Thymus (tissue), 11 donors: ENCODE data around the gene CSTF3. TPM values are rescaled to one million over a fixed set of nuclear protein-coding genes. Genes with fewer than 3 reads are reported as not detected.
"Not testable (repeated sequence)": the region's sequence is repeated elsewhere in the genome, so short reads cannot be mapped to it uniquely, and the experiment has no call there.

Experiments used
- DNase-seq, 9 donors: peaks; one replicate each; pipeline ENCODE4 v3.0.0-alpha.2; 2013; ENCODE audit warnings: low spot score in 9 of 9, low read depth in 6 of 9, missing footprints in 1 of 9
- H3K27ac ChIP-seq, 2 donors: one replicate each; pipeline ENCODE4 v1.5.1; 2013; ENCODE audit warnings: control low read depth in 1 of 2, low read depth in 1 of 2, low read length in 1 of 2, mild to moderate bottlenecking in 1 of 2, moderate library complexity in 1 of 2
- H3K27me3 ChIP-seq, 2 donors: one replicate each; pipeline ENCODE4 v1.5.1; 2013; ENCODE audit warnings: low read length in 1 of 2; ENCODE audit not compliant: control insufficient read depth in 2 of 2, insufficient read depth in 1 of 2
- H3K36me3 ChIP-seq, 2 donors: one replicate each; pipeline ENCODE4 v1.5.1; 2013; ENCODE audit warnings: low read length in 1 of 2, mild to moderate bottlenecking in 1 of 2, moderate library complexity in 1 of 2; ENCODE audit not compliant: control insufficient read depth in 2 of 2, insufficient read depth in 2 of 2
- H3K4me1 ChIP-seq, 2 donors: one replicate each; pipeline ENCODE4 v1.5.1; 2013; ENCODE audit warnings: low read length in 2 of 2; ENCODE audit not compliant: control insufficient read depth in 2 of 2, insufficient read depth in 2 of 2
- H3K4me3 ChIP-seq, 2 donors: one replicate each; pipeline ENCODE4 v1.5.1; 2013; ENCODE audit warnings: low read length in 2 of 2, control low read depth in 1 of 2, mild to moderate bottlenecking in 1 of 2
- H3K9me3 ChIP-seq, 2 donors: one replicate each; pipeline ENCODE4 v1.5.1; 2013; ENCODE audit warnings: low read length in 1 of 2, mild to moderate bottlenecking in 1 of 2; ENCODE audit not compliant: control insufficient read depth in 2 of 2, insufficient read depth in 1 of 2
- WGBS: extraction: QIAGEN DNeasy Blood & Tissue Kit; methylation state at CpG from one replicate; pipeline ENCODE4 v1.1.7; 2013; 5-methylcytosine and 5-hydroxymethylcytosine counted together
- polyA plus RNA-seq: library from polyadenylated mRNA; stranded (reverse); fragments of 200-250 nt; gene quantifications from one replicate; pipeline ENCODE4 v1.2.3, GENCODE V29; 2013
- total RNA-seq: library from RNA; stranded (reverse); fragments of 120-200 nt; gene quantifications from one replicate; pipeline ENCODE4 v1.2.4, GENCODE V29; 2013
- donor health status: healthy.

CSTF3 gene
- total and polyA plus RNA-seq, 2 donors = 23.3 to 46.1 TPM

DNA sequence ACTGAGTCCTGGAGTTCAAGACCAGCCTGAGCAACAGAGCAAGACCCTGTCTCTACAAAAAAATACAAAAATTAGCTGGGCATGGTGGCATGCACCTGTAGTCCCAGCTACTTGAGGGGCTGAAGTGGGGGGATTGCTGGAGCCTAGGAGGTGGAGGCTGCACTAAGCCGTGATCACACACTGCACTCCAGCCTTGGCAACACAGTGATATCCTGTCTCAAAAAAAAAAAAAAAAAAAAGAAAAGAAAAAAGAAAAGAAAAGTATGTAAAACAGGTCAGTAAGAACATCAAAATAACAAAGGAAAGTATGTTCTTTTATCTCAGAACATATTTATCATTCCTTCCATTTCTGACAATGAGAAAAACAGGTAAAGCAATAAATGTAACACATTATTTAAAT, 38.6 kb downstream of the CSTF3 start:
- not testable (repeated sequence) for H3K4me3 ChIP-seq, DNase-seq, H3K4me1 ChIP-seq, H3K9me3 ChIP-seq, H3K27me3 ChIP-seq, H3K27ac ChIP-seq, H3K36me3 ChIP-seq
- 100% methylated on average over 1 of the region's 1 CpG for WGBS

GRCh38 chr11:33116535-33116934, 44.7 kb downstream of the CSTF3 start:
- Histone ChIP-seq H3K4me3 (no peak overlapping the region), H3K27ac (no peak overlapping the region), H3K4me1 (no peaks in the 10 kb centered on the region), H3K27me3 (no peaks in the 10 kb centered on the region), H3K9me3 (no peaks in the 10 kb centered on the region), H3K36me3 (no peaks in the 10 kb centered on the region)
- DNase-seq = no peak

- H3K4me1 ChIP-seq = no peaks in the 10 kb centered on the region
- no peak overlapping the region for H3K4me3 ChIP-seq
- H3K36me3 ChIP-seq = peaks cover 0 to 6% of the 10 kb centered on the region in 2 donors
- H3K27me3 ChIP-seq = no peaks in the 10 kb centered on the region
- 91% methylated on average over 1 of the region's 1 CpG for WGBS
- no peak overlapping the region for H3K27ac ChIP-seq
- peak in 1 of 9 donors; percentile 3 for DNase-seq
- no peaks in the 10 kb centered on the region for H3K9me3 ChIP-seq
These were observed 51.2 kb downstream of the CSTF3 start for GRCh38 chr11:33110083-33110482.

- DNase-seq = no peak
- Histone ChIP-seq H3K27ac (no peak overlapping the region), H3K4me1 (no peaks in the 10 kb centered on the region), H3K36me3 (peaks cover 3 to 11% of the 10 kb centered on the region in 2 donors), H3K27me3 (no peaks in the 10 kb centered on the region), H3K9me3 (no peaks in the 10 kb centered on the region), H3K4me3 (no peak overlapping the region)
These were observed 51.9 kb downstream of the CSTF3 start for GRCh38 chr11:33109294-33109895.

DNA sequence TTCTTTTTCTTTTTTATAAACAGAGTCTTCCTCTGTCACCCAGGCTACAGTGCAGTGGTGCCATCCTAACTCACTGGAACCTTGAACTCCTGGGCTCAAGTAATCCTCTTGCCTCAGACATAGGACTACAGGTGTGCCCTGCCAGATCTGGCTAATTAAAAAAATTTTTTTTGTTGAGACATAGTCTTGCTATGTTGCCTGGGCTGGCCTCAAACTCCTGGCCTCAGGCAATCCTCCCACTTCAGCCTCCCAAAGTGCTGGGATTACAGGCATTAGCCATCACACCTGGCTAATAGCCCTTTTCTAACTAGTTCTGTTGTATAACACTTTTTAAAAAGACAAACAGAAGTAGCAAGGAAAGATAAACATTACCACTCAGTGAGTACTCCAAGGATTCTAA, 57.4 kb downstream of the CSTF3 start:
- Histone ChIP-seq H3K4me3 (no peak overlapping the region), H3K9me3 (no peaks in the 10 kb centered on the region), H3K36me3 (peaks cover 8 to 34% of the 10 kb centered on the region in 2 donors), H3K4me1 (no peaks in the 10 kb centered on the region), H3K27me3 (no peaks in the 10 kb centered on the region), H3K27ac (no peak overlapping the region)
- no peak for DNase-seq

- Histone ChIP-seq H3K27me3 (no peaks in the 10 kb centered on the region), H3K4me1 (no peaks in the 10 kb centered on the region), H3K9me3 (no peaks in the 10 kb centered on the region), H3K27ac (no peak overlapping the region), H3K36me3 (peaks cover 0 to 31% of the 10 kb centered on the region in 2 donors), H3K4me3 (no peak overlapping the region)
- WGBS = 85% methylated on average over 1 of the region's 1 CpG
- no peak for DNase-seq
These were observed 67.1 kb downstream of the CSTF3 start for GRCh38 chr11:33094157-33094556.

GRCh38 chr11:33089776-33090175, 71.5 kb downstream of the CSTF3 start:
- Histone ChIP-seq H3K27ac (no peak overlapping the region), H3K27me3 (no peaks in the 10 kb centered on the region), H3K4me1 (no peaks in the 10 kb centered on the region), H3K9me3 (no peaks in the 10 kb centered on the region), H3K36me3 (peaks cover 4 to 37% of the 10 kb centered on the region in 2 donors), H3K4me3 (no peak overlapping the region)
- DNase-seq = no peak

GRCh38 chr11:33086017-33086416, 75.3 kb downstream of the CSTF3 start:
- Histone ChIP-seq H3K4me3 (no peak overlapping the region), H3K9me3 (no peaks in the 10 kb centered on the region), H3K27me3 (no peaks in the 10 kb centered on the region), H3K36me3 (peaks cover 24 to 56% of the 10 kb centered on the region in 2 donors), H3K27ac (no peak overlapping the region), H3K4me1 (no peaks in the 10 kb centered on the region)
- WGBS = 98% methylated on average over 1 of the region's 1 CpG
- DNase-seq = no peak

- no peaks in the 10 kb centered on the region for H3K9me3 ChIP-seq
- 100% methylated on average over 1 of the region's 1 CpG for WGBS
- no peak for DNase-seq
- no peaks in the 10 kb centered on the region for H3K4me1 ChIP-seq
- H3K27me3 ChIP-seq = no peaks in the 10 kb centered on the region
- H3K4me3 ChIP-seq = no peak overlapping the region
- peaks cover 34 to 64% of the 10 kb centered on the region in 2 donors for H3K36me3 ChIP-seq
- no peak overlapping the region for H3K27ac ChIP-seq
These were observed 77.4 kb downstream of the CSTF3 start for GRCh38 chr11:33083918-33084317.

- DNase-seq = no peak
- 98% methylated on average over 8 of the region's 8 CpGs for WGBS
- H3K4me1 ChIP-seq = peaks cover 0 to 2% of the 10 kb centered on the region in 2 donors
- no peak overlapping the region for H3K4me3 ChIP-seq
- no peak overlapping the region for H3K27ac ChIP-seq
- no peaks in the 10 kb centered on the region for H3K9me3 ChIP-seq
- H3K27me3 ChIP-seq = no peaks in the 10 kb centered on the region
- peaks cover 63 to 76% of the 10 kb centered on the region in 2 donors for H3K36me3 ChIP-seq
These were observed 88.8 kb downstream of the CSTF3 start for GRCh38 chr11:33072465-33072864.
